OCI-LY3 (cell line): ENCODE measurements around the gene GJA4.
"Not testable (repeated sequence)": the region's sequence is repeated elsewhere in the genome, so short reads cannot be mapped to it uniquely, and the experiment has no call there.

Experiments used
- CTCF ChIP-seq: fragments of 200-600, 300-600 bp; sonication (generic); IDR thresholded peaks from 2 replicates; pipeline ENCODE4 v1.5.1; 2014; ENCODE audit warnings: antibody characterized with exemption, low read length, low read depth
- EZH2phosphoT487 ChIP-seq: fragments of 200-600 bp; shearing (Covaris generic); IDR thresholded peaks from 2 replicates; pipeline ENCODE4 v1.6.1; 2018; ENCODE audit warnings: antibody characterized with exemption, mixed run types, low read depth

DNA sequence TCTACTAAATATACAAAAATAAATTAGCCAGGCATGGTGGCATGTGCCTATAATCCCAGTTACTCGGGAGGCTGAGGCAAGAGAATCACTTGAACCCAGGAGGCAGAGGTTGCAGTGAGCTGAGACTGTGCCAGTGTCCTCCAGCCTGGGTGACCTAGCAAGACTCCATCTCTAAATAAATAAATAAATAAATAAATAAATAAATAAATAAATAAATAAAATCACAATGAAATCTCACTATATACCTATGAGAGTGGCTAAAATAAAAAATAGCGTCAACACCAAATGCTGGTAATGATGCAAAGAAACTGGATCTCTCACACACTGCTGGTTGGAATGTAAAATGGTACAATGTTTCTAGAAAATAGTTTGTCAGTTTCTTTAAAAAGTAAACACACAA is 26.1 kb downstream of the GJA4 start:
- not testable (repeated sequence) for TF ChIP-seq CTCF, EZH2phosphoT487
